Lung microvascular endothelial cell (primary cell): ENCODE measurements around the gene IL17B. TPM values are rescaled to one million over a fixed set of nuclear protein-coding genes. Genes with fewer than 3 reads are reported as not detected.
"Not testable (repeated sequence)": the region's sequence is repeated elsewhere in the genome, so short reads cannot be mapped to it uniquely, and the experiment has no call there.

Source experiments
- DNase-seq, 2 donors: peaks; one replicate each; pipeline versions ENCODE4 v3.0.0 to v3.0.0-alpha.2; 2010; ENCODE audit warnings: low read depth in 2 of 2
- total RNA-seq: library from RNA; depleted of rRNA; stranded (reverse); fragments of >200 nt; gene quantifications from 2 replicates; pipeline ENCODE4 v1.2.1, GENCODE V29; 2014

The IL17B gene
- total RNA-seq, 1 donor from 2014 or later: not detected

DNA sequence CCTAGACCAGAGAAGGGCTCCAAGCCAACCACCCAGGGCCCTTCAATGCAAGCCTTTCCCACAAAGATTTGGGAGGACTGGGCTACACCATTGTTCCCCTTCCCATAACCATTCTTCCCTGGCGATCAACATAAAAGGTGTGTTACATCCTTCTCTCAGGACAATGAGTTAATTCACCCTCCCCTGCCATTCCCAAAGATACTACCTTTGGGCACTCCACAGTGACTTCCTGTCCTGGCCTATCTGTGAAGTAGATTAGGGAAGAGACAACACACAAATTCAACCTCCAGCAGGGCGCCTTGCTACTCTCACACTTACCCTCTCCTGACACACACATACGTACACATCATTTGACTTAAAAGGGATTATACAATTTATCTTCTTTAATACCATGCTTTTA is 23.2 kb upstream of the IL17B start:
- DNase-seq: no peak

GRCh38 chr5:149401051-149401450 is 22.0 kb upstream of the IL17B start:
- no peak for DNase-seq

DNA sequence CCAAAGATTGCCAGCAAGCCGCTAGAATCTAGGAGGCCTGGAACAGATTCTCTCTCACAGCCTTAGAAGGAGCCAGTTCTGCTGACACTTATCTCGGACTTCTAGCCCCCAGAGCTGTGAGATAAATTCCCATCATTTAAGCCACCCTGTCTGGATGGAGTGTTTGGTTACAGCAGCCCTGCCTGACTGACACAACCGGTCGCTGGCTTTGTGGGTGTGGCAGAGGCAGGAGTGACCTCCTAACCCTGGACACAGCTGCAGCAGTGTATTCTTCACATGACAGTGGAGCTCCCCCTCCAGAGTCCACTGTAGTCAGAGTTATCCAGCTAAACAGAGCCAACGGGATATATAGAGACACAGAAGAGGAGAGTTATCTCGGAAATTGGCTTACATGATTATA is 21.2 kb upstream of the IL17B start:
- DNase-seq: no peak

DNA sequence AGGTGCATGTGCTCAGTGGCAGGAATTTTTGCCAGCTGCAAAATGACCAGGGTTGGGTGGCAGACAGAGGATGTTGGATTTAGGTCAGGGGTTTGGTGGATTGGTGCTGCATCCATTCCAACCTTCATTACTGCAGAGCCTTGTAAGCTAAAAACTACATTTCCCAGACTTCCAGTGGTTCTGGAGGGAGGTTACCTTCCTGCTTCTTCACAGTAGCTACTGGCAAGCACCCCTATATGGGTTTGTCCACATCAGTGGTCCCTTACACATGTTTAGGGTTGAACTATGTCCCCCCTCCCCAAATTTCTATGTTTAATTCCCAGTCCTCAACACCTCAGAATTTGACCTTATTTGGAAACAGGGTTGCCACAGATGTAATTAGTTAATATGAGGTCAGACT is 20.7 kb upstream of the IL17B start:
- DNase-seq: no peak

DNA sequence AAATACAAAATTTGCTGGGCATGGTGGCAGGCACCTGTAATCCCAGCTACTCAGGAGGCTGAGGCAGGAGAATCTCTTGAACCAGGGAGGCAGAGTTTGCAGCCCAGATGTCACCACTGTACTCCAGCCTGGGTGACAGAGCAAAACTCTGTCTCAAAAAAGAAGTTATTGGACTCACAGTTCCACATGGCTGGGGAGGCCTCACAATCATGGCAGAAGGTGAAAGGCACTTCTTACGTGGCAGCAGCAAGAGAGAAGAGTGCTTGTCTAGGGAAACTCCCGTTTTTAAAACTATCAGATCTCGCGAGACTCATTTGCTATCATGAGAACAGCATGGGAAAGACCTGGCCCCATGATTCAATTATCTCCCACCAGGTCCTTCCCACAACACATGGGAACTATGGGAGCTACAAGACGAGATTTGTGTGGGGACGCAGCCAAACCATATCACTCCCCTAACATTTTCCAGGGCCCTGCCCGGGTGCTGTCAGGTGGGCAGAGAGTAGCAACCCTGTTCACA is 19.7 kb upstream of the IL17B start:
- DNase-seq: not testable (repeated sequence)

DNA sequence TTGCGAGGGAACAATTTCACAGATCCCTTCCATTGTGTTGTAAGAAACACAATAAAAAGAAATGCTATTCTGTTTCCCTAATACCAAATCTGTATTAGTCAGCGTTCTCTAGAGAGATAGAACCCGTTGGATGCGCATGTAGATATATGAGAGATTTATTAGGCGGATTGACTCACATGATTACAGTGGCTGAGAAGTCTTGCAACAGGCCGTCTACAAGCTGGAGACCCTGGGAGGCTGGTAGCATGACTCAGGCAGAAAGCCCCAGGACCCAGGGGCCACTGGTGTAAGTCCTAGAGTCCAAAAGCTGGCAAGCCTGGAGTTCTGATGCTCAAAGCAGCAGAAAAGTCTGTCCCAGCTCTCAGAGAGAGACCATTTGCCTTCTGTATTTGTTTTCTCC is 18.4 kb upstream of the IL17B start:
- DNase-seq: no peak

GRCh38 chr5:149394996-149395395 is 15.9 kb upstream of the IL17B start:
- DNase-seq: not testable (repeated sequence)

DNA sequence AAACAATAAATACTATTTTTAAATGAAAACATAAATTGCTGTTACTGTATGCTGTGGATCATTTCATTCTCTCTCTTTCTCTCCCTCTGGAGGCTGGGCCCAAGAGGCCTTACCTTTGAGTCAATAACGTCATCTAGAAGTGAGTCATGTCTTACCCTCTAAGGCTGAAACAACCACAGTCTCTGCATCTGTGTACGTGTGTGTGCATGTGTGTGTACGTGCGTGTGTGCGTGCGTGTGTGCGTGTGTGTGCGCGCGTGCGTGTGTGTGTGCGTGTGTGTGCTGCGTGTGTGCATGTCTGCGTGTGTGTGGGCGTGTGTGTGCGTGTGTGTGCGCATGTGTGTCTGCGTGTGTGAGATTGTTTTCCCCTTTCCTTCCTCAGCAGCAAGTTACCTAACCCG is 13.6 kb upstream of the IL17B start:
- peak in 1 of 2 donors; percentile 7 for DNase-seq

DNA sequence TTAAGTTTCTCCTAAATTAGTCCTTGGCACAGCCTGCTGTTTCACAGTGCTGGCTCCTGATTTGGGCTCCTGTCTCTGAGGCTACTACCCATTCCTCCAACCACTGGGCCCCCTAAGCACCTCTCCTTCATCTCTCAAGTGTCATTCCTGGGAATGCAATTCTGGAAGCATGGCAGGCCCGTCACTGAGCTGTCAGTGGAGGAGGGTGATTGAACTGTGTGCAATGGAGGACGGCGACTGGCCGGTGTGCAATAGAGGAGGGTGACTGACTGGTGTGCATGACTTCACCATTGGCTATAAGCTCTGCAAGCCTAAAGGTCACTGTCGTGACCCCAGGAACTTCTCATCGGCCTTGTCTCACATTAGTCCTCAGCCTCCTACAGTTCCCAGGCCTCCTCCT is 12.4 kb upstream of the IL17B start:
- no peak for DNase-seq

GRCh38 chr5:149391076-149391475 is 12.0 kb upstream of the IL17B start:
- DNase-seq: not testable (repeated sequence)

- no peak for DNase-seq
Measured at GRCh38 chr5:149389552-149390495, 10.7 kb upstream of the IL17B start.

GRCh38 chr5:149388498-149389190 is 9.6 kb upstream of the IL17B start:
- DNase-seq: peak in 1 of 2 donors; percentile 61

- peak in 1 of 2 donors; percentile 17 for DNase-seq
Measured at GRCh38 chr5:149387982-149388381, 8.9 kb upstream of the IL17B start.

GRCh38 chr5:149387081-149387631 is 8.1 kb upstream of the IL17B start:
- DNase-seq: peak in 1 of 2 donors; percentile 24

DNA sequence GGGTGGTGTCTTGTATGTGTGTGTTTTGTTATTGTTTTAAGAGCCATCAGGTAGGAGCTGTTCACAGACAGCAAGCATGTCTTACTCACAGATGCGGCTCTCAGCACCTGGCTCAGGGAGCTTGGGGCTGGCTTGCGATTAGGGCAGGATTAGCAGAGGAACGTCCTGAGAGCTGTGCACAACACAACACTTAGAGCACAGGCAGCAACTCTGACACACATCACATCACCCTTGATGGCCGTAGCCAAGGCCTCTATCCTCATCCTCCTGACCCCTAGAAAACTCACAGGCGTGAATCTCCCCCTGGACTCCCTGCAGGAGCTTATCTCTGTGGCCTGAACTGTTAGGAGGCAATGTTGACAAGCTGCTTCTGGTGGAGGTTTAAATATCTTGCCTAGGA is 7.1 kb upstream of the IL17B start:
- no peak for DNase-seq

- no peak for DNase-seq
Measured at GRCh38 chr5:149383399-149383798, 4.3 kb upstream of the IL17B start.

GRCh38 chr5:149382517-149383220 is 3.6 kb upstream of the IL17B start:
- DNase-seq: no peak

DNA sequence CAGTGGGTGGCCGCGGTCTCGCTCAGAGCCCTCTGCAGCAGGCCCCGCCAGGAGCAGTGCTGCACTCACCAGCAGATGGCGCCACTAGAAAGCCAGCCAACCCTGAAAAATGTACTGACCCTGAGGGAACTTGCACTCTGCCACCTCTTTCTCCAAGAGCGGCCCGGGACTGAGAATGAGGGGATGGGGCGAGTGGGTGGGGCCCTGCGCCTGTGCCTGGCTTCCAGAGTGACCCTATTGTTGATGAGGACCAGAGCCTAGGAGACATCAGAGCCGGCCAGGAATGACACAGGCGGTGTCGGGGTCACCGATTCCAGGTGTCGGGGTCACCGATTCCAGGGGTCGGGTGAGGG is 2.9 kb upstream of the IL17B start:
- DNase-seq: peak; percentile 69 to 79

DNA sequence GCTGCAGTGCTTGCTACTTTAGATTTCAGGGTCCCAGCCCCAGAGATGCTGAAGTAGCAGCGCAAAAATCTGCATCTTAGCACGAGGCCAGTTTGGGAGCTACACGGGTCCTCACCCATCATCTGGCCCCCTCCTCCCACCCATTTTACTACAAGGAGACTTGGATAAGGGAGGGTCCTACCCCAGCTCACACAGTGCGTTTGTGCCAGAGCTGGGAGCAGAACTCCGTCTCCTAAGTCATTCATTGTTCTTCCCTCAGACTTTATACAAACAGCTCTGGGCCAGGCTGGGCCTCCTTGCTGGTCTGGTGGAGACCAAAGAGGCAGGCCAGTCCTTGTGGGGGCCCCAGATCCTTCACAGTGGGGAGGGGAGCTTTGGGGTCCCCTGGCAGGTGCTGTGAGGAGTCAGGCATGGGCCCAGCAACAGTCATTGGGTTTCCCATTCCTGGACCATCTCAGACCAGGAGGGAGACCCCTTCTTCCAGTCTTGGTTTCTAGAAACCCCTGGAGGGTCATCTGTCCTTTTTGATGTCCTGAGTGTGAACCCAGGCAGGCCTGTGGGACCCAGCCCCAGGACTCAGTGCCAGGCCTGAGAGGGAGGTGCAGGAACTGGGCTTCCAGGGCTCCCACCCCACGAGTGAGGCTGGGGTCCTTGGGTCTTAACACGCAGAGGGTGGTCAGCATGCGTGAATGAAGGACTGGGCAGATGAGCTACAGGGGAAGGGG is 2.3 kb upstream of the IL17B start:
- no peak for DNase-seq

DNA sequence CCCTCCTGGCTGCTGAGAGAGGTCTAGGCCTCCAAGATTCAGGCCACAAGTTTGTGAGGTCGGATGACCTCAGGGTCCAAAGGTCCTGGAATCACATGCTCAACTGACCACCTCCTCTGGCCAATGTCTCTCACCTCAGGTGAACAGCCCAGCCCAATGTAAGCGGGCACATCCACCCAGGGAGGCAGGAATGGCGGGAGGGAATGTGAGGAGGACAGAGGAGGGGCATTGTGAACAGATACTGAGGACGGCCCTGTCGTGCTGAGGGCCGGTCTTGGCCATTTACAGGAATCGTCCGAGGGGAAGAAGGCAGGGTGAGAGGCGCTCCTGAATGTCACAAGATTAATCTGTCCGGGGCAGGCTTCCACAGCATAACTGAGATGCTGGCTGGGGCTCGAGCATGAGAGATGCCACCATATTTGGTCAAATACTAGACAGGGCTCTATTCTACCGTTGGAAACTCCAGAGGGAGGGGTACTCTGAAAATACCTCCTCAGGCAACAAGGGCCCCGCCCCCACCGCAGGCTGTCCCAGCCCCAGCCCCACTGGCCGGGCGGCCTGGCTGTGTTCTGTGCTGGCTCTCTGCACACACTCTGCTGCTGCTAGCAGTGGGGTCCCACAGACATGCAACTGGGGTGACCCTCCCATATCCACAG is 1.5 kb upstream of the IL17B start:
- DNase-seq: no peak
